Jurkat, Clone E6-1 (cell line): Measurements from ENCODE around the gene EXOSC3.
"Not testable (repeated sequence)": the region's sequence is repeated elsewhere in the genome, so short reads cannot be mapped to it uniquely, and the experiment has no call there.

Experiments used
- DNase-seq: peaks from one replicate; pipeline ENCODE4 v3.0.0-alpha.2; 2011; ENCODE audit warnings: low read depth, low spot score
- H3K4me3 ChIP-seq: 2 replicates; pipeline ENCODE4 v1.5.1; 2011; ENCODE audit warnings: mild to moderate bottlenecking, low read length, control low read depth, moderate library complexity

Gene EXOSC3

GRCh38 chr9:37784291-37784615, 611 bp downstream of the EXOSC3 start:
- H3K4me3 ChIP-seq: peak overlapping the region; percentile 97
- no peak for DNase-seq

- no peak overlapping the region for H3K4me3 ChIP-seq
Measured at GRCh38 chr9:37778534-37778933, 6.3 kb downstream of the EXOSC3 start.

DNA sequence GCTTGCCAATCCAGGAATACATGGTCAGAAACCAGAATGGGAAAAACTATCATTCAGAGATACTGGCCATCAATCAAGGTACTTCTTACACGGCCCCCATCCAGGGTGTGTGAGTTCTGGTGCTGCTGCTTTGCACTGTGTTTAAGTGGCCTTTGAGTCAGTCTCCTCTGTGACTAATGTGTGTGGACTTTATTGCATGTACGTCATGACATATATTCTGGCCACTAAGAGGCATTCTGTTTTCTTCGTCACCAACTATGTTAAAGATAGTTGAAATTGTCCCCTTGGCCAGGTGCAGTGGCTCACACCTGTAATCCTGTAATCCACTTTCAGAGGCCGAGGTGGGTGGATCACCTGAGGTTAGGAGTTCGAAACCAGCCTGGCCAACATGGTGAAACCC, 8.5 kb downstream of the EXOSC3 start:
- DNase-seq: no peak
- no peak overlapping the region for H3K4me3 ChIP-seq

More at GRCh38 chr9:37778534-37778933, 6.3 kb downstream of the EXOSC3 start:
- no peak for DNase-seq

GRCh38 chr9:37775216-37775919, 9.5 kb downstream of the EXOSC3 start:
- H3K4me3 ChIP-seq: no peak overlapping the region
- no peak for DNase-seq

DNA sequence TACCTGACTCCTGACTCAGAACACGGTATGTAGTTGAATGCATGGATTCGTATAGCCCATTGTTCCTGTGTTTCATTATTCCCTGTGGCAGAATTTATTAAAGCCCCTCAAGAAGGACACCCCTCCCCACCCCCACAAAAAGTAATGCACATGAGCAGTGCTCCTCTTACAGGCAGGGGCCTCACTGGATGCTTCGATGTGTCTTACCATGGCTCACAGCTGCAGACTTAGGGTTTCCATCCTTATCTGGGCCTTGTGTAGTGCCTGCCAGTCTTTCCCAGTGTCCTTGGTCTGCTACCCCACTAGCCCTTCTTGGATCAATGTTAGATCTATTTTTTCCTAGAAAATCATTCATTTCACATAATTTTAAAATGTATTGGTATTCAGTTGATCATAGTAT, 14.9 kb downstream of the EXOSC3 start:
- H3K4me3 ChIP-seq: no peak overlapping the region
- DNase-seq: no peak

DNA sequence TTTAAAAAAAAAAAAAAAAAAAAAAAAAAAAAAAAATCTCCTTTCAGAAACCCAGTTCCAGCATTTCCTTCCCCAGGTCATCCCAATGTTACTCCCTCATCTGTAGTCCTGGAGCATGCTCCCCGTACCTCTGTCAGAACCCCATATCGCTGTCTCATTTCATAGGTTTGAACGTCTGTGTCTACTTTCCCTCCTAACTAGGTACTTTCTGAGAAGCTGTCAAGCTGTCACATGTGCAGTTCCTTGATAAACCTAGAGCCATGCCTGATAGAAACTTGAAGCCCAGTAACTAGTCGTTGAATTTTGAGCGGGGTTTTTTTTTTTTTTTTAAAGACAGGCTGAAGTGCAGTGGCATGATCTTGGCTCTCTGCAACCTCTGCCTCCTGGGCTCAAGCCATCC, 15.6 kb downstream of the EXOSC3 start:
- no peak overlapping the region for H3K4me3 ChIP-seq
- DNase-seq: no peak

DNA sequence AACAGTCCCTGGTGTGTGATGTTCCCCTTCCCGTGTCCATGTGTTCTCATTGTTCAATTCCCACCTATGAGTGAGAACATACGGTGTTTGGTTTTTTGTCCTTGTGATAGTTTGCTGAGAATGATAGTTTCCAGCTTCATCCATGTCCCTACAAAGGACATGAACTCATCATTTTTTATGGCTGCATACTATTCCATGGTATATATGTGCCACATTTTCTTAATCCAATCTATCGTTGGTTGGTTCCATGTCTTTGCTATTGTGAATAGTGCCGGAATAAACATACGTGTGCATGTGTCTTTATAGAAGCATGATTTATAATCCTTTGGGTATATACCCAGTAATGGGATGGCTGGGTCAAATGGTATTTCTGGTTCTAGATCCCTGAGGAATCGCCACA, 19.6 kb downstream of the EXOSC3 start:
- H3K4me3 ChIP-seq, DNase-seq: not testable (repeated sequence)

DNA sequence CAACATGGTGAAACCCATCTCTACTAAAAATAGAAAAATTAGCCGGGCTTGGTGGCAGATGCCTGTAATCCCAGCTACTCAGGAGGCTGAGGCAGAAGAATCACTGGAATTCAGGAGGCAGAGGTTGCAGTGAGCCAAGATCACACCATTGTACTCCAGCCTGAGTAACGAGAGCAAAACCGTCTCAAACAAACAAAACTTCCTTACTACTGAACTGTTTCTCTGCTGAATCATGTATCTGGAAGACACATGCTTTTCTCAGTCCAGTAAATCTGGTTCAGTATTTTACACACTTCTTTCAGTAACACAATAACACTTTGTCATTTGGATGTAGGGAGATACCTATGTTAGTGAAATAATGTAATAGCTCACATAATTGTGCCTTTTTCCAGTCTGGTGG, 23.4 kb downstream of the EXOSC3 start:
- DNase-seq: no peak

GRCh38 chr9:37760416-37761161, 24.3 kb downstream of the EXOSC3 start:
- no peak overlapping the region for H3K4me3 ChIP-seq
- DNase-seq: no peak

More for the DNA sequence above, 23.4 kb downstream of the EXOSC3 start:
- H3K4me3 ChIP-seq: no peak overlapping the region

DNA sequence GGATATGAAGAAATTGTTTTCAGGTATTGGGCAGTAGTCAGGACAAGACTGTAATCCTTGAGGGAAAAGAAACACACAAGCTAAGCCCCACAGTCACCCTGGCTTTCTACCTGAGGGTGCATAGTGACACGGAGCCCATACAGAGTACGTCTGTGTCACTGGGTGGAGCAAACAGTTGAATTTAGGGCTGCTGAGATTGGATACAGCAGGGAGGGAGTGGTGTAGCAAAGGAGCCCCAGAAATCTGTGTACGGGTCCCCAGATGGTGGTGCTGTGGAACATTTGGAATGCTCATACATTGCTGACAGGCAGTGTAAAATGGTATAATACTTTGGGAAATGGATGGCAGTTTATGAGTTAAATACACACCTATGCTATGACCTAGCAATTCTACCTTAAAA, 26.1 kb downstream of the EXOSC3 start:
- no peak overlapping the region for H3K4me3 ChIP-seq
- no peak for DNase-seq

GRCh38 chr9:37753489-37754190, 31.2 kb downstream of the EXOSC3 start, which contains the start of gene TRMT10B:
TRMT10B (plus strand) TSS chr9:37753805; CDS start chr9:37761932, 8,127 bp downstream.
- DNase-seq: peak; percentile 66
- H3K4me3 ChIP-seq: peak within 1 kb of the TSS; percentile 93

GRCh38 chr9:37752642-37753488, 32.0 kb downstream of the EXOSC3 start:
- no peak for DNase-seq
- H3K4me3 ChIP-seq: peak overlapping the region; percentile 93

DNA sequence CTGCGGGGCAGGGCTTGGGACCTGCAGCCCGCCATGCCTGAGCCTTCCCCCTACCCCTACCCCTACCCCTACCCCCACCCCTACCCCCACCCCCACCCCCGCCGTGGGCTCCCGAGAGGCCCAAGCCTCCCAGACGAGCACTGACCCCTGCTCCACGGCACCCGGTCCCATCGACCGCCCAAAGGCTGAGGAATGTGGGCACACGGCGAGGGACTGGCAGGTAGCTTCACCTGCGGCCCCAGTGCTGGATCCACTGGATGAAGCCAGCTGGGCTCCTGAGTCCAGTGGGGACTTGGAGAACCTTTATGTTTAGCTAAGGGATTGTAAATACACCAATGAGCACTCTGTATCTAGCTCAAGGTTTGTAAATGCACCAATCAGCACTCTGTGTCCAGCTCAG, 32.8 kb downstream of the EXOSC3 start:
- not testable (repeated sequence) for DNase-seq, H3K4me3 ChIP-seq

DNA sequence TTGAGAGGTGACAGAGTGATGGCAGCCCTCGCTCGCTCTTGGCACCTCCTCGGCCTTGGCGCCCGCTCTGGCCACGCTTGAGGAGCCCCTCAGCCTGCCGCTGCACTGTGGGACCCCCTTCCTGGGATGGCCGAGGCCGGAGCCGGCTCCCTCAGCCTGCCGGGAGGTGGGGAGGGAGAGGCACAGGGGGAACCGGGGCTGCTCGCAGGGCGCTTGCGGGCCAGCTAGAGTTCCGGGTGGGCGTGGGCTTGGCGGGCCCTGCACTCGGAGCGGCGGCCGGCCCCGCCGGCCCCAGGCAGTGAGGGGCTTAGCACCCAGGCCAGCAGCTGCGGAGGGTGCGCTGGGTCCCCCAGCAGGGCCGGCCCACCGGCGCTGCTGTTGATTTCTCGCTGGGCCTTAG, 33.2 kb downstream of the EXOSC3 start:
- not testable (repeated sequence) for H3K4me3 ChIP-seq, DNase-seq

DNA sequence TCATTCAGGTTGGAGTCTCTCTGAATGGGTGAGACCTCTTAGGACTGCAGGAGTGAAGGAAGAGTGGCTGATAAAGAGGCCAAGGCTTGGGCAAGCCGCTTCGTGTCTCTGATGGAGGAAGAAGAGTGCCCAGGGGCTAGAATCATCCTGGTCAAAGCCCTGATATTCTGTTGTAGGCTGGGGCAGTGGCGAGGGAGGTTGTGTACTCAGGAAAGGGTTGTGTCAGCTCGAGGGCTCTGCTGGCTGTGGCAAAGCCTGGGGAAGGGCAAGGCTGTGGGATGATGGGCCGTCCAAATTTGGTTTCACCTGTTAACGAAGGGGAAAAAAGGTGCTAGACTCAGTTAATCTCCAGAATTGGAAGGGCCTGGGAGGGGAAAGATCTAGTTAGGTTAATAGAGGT, 33.7 kb downstream of the EXOSC3 start:
- DNase-seq: no peak
- no peak overlapping the region for H3K4me3 ChIP-seq

DNA sequence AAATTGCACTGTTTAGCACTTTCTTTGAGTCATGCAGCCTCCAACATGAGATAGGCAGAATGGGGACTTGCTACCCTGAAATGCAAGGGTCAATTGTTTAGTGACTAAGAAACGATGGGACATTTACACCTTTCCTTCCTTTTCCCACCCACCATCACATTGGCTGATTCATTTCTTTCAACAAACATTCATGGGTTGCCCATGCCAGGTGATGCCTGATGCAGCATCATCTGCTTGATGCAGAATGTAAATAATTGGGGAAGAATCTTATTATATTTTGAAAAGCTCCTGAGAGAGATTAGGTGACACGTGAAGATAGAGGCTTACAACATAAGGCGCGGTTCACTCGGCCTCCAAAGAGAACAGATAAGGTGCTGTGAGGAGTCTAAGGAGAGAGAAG, 35.7 kb downstream of the EXOSC3 start:
- no peak overlapping the region for H3K4me3 ChIP-seq
- DNase-seq: no peak

DNA sequence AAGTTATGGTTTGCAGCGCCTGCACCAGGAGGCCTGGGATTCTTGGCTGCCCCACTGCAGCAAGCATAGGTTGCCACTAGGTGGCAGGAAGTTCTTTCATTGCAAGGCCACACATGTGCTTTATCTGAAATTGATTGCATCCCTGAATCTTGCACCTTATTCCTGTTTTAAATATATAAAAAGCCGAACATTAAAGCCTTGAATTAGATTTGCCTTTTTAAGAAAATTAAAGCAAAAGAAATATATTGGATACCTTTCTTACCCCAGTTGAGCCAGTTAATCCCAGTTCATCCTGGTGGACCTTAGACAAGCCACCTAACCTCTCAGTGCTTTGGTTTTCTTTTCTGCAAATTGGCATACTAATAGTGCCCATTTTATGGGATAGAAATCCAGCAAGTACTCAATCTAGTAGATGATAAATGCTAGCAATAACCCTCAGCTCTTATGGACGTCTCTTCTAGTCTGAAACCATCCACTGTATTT, 37.6 kb downstream of the EXOSC3 start:
- peak; percentile 70 for DNase-seq
- H3K4me3 ChIP-seq: no peak overlapping the region

GRCh38 chr9:37746448-37747270, 38.2 kb downstream of the EXOSC3 start:
- DNase-seq: no peak
- no peak overlapping the region for H3K4me3 ChIP-seq
